GM19324 (cell line): Measurements from ENCODE around the gene TLE5.

Experiments
- ATAC-seq: cut with Tn5 transposase; IDR thresholded peaks from one replicate; pipeline ENCODE4 v1.9.1; 2021; ENCODE audit warnings: mild to moderate bottlenecking, moderate library complexity; ENCODE audit not compliant: unreplicated experiment, low FRiP score

The TLE5 gene, protein sequence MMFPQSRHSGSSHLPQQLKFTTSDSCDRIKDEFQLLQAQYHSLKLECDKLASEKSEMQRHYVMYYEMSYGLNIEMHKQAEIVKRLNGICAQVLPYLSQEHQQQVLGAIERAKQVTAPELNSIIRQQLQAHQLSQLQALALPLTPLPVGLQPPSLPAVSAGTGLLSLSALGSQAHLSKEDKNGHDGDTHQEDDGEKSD

DNA sequence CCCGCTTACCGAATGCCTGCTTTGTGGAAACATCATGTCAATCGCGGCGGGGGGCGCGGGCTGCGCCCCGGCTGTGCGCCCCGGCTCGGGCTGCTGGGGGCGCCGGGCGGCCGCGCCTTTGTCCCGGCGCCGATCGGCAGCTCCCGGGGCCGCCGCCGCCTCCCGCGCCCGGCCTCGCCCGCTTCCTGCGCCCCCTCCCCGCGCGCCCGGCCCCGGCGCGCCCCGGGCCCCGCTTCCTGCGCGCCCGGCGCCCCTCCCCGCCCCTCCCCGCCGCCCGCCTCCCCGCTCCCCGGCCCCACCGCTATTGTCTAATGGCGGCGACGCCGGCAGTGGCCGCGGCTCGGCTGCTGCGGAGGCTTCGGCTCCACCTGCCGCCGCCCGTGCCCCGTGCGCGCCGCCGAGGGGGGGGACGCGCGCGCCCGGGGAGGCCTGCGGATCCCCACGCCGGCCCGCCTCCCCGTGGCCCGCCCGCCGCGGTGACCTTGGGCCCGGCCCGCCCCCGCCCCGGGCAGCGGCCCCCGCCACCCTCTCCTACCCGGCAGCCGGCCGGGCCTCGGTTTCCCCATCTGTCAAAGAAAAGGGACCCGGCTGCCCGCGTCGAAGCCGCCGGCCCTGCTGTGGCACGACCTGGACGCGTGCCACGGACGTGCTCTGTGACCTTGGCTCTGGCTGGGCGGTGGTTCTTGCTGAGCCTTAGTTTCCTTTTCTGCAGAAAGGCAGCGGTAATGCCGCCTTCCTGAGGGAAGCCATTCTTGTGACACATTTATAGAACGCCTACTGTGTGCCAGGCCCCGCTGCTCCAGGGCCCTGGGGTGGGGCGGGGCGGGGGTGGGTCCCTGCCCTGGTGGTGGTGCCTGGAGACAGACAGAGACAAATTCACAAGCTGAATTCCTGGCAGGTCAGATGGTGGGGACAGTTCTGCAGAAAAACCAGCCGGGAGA, at the start of gene TLE5:
TLE5 (minus strand) TSS at position 331 of the 941 bp plus-strand sequence; CDS start at position 36, 295 bp downstream.
- ATAC-seq, result peak; percentile 33

DNA sequence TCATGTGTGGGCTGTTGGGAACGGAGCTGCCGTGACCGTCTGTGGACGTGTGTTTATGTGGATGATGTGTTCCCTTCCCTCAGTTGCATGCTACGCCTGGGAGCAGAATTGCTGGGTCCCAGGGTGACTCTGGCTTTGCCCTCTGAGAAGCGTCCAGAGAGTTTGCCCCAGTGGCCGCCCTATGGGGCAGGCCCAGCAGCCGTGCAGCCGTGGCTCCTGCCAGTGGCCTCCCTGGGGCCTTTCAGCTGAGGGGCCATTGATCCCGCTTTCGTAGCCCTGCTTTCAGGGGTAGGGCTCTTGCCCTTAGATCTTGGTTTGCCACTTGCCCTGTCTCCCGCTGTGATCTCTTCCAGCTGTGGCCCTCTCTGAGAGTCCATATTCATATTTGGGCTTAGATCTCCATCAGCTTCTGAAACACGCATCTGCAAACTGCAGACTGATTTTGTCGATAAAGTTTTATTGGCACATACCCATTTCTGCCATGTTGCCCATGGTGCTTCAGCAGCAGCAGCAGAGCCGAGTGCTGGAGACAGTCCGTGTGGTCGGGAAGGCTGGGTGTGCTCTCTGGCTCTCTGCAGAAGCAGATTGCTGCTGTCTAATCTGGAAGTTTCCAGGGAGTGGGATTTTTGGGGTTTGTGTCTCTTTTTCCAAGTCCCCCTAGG, 49.4 kb upstream of the TLE5 start:
- no peak for ATAC-seq

DNA sequence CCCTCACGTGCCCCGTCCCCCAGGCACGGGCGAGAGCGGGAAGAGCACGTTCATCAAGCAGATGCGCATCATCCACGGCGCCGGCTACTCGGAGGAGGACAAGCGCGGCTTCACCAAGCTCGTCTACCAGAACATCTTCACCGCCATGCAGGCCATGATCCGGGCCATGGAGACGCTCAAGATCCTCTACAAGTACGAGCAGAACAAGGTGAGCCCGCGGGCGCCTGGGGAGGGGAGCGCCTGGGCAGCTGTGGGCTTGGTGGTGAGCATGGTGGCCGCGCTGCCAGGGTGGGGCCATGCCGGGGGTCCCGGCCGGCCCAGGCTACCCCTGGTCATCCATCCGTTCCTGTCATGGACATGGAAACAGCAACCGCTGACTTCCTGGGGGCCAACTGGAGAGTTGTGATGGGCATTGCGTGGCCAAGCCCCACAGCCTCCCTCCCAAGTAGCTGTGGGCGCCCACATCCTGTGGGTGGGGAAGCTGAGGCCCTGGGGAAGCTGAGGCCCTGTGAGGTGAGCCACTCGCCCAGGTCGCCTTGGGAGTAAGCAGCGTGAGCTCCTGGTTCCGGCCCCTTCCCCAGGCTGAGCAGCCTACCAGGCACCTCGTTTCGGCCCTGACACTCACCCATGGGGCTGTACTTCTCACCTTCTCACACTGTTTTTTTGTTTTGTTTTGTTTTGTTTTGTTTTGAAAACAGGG, 48.0 kb upstream of the TLE5 start:
- no peak for ATAC-seq

DNA sequence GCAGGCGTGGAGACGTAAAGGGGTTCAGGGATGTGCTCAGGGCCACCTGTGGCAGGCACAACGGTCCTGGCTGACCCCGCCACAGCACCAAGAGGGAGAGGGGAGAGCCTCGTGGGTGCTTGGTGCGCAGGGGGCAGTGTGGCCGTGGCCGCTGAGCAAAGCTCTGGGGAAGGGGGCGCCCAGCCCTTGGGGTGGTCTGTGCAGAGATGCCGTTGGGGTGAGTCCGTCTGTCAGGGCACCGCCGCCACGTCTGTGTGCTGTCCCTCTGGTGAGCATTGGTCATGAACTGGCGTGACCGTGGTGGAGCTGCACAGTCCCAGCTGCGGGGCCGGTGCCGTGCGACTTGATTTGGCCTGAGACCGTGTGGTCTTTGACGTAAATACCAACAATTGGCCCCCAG, 47.2 kb upstream of the TLE5 start:
- no peak for ATAC-seq

DNA sequence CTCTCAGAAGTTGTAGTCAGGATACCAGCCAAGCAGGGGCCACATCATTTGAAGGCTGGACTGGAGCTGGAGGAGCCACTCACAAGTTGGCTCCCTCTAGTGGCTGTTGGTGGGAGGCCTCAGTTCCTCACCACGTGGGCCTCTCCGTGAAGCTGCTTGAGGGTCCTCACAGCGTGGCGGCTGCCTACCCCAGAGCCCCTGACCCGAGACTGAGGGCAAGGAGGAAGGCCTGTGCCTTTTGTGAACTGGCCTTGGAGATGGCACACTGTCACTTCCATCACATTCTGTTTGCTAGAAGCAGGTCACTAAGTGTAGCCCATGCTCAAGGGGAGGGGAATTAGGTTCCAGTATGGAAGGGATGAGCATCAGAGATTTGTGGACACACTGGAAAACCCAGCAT, 46.5 kb upstream of the TLE5 start:
- no peak for ATAC-seq

DNA sequence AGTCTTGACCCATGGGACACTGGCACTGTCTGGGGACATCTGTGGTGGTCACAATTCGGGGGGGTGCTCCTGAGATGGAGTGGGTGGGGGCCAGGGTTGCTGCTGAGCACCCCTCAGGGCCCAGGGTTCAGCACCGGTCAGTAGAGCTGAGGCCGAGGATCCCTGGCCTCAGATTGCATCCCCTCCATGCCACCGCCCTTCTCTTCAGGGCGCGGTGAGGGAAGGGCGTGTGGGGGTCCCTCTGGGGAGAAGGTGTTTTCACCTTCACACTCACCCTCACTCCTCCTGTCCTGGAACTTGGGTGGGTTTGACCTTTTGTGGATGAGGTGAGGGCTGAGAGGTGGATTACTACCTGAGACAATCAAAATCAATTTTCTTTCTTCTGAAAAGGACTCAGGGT, 45.4 kb upstream of the TLE5 start:
- no peak for ATAC-seq

DNA sequence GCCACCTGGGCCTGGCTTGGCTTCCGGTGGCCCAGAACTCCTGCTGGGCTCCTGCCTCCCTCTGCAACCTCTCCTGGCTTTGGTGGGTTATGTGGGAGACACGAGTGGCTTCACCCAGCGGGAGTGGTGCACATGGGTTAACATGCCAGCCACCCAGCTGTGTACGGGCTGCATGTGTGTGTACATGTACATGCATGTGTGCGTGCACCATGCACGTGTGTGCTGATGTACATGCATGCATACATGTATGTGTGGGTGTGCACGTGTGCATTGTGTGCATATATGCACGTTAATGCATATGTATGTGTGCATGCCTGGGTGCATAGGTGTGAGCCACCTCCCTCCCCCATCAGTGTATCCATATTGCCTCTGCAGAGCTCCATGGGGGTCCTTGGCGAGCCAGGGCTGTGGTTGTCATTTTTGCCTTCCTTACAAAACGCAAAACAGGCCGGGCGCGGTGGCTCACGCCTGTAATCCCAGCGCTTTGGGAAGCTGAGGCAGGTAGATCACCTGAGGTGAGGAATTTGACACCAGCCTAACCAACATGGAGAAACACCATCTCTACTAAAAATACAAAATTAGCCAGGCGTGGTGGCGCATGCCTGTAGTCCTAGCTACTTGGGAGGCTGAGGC, 44.3 kb upstream of the TLE5 start:
- ATAC-seq, result no peak

DNA sequence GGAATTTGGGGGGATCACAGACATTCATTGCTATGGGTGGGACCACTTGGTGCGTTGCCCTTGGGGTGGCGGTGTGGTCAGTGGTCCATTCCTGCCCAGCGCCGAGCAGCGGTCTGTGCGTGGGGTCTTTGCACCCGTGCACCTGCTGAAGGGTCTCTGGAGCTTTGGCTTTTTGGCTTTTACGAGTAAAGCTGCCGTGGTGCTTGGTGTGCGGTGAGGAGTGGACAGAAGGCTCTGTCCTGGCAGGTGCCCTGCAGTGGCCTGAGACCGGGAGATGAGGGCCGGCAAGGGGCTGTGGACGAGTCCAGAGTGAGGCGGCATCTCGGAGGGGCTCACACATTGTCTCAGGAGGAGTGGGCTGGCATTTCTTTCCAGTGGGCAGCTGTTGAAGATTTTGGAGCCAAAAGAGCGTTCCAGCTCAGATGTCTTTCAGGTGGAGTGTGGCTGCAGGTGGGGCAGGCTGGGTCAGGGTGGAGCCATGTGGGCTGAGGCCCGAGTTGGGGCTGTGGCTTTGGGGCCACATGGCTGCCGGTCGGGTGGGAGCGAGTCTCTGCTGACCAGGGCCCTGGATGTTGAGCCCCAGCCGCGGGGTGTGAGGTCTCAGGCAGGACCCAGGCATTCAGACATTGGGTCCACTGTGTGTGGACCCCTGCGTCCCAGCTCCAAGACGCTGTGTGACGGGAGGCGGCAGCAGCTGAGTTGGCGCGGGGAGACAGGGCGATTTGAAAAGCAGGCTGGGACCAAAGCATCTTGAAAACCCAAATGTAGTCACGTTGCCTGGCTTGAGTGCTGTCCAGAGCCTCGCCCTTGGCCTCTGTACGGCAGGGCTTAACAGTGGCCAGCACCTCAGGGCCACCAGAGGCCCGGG, 43.6 kb upstream of the TLE5 start:
- no peak for ATAC-seq

DNA sequence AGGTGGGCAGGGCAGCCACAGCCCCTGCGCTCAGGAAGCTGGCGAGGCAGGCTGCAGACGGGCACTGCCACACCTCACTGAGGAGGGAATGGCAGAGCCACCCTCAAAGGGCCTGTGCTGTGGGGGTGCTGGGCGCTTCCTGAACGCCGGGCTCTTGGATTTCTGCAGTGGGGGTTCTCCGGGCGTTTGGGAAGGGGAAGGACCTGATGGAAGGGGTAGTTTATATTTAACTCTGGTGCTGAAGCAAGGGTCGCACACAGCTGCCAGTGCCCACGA, 42.4 kb upstream of the TLE5 start:
- ATAC-seq, result no peak

DNA sequence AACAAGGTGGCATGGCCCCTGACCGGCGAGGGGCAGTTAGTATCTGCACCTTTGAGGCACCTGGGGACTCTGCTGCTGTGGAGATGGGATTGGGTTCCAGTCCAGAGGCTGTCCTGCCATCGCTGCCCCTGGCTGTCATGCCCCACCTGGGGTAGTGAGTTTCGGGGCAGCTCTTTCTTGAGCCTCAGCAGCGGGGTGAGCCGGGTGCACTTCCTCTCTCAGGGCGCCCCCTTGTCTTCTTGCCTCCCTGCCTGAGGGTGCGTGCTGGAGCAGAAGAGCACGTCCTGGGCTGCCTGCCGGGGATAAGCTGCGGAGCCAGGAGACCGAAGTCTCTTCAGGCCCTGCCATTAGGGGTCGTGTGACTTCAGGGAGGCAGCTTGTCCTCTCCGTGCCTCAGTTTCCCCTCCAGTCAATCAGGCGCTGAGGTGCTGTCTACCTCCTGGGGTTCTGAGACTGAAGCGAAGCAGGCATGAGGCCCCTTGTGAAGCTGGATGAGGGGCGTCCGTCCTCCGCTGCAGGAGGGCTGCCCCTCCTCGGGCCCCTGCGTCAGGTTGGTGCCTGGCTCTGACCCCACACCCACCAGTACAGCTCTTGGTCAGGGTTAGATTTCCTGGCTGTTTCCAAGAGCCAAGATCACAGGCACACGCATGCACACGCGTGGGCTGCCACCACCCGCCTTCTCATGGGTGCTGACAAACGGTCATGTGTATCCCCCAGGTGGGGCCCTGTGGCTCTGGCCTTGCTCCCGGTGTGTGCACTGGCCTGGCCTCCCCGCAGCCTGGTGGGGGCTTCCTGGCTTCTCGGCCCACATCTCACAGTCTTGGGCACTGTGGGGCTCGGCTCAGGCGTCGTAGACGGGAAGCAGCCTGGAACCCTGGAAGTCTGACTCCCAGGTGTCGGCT, 40.2 kb upstream of the TLE5 start:
- ATAC-seq, result no peak

DNA sequence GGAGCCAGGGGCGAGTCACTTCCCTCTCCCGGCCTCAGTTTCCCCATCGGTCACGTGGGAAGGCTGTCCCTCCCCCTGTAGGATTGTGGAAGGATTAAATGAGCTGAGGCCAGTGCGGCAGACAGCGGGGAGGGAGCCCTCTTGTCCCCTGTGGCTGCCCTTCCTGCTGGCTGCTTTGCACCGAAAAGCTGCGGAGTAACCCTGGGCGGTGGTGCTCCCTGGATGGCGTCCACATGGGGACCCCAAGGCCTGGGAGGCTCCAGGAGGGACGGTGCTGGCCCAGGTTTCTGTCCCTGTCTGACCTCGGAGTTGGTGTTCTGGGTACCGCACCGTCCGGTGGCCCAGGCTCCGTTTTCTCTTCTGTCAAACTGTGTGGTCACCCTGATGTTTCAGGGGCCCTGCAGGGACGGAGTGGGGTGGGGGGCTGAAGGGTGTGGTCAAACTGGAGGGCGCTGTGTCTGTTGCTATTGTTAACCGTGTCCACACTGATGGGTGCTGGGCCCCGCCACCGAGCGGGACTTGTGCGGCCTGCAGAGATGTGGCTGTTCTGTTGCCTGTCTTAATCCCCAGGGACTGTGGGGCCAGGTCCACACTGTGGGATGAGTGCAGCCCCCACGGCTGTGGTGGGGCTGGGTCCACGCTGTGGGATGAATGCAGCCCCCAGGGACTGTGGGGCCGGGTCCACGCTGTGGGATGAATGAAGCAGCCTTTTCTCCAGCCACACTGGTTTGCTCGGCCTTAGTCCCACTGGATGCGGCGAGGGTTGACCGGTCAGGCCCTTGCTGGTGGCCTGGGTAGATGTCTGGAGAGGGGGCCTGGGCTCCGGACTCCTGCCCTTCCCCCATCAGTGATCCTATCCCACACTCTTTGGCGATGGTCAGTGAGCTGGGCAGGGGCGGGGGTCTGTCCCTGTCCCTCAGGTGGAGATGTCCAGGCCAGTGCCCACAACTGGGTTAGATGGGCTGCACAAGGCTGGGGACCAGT, 38.7 kb upstream of the TLE5 start:
- ATAC-seq, result no peak

DNA sequence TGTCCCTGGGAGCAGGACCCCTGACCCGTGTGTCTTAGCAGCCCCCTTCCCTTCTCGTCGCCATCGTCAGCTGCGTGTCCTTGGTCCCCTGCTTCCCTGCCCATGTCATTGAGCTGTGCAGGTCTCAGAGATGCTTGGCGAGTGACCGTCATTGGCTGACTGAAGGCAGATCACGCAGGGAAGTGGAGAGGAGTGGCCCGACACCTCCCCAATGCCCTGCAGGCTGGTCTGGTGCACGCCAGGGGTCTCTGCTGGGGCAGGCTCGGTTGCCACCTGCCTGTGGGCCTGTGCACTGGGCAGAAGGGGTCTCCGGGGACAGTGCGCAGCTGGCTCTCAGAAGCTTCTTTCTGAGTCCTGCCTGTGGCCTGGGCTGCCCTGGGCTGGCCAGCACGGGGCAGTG, 38.0 kb upstream of the TLE5 start:
- ATAC-seq, result no peak

DNA sequence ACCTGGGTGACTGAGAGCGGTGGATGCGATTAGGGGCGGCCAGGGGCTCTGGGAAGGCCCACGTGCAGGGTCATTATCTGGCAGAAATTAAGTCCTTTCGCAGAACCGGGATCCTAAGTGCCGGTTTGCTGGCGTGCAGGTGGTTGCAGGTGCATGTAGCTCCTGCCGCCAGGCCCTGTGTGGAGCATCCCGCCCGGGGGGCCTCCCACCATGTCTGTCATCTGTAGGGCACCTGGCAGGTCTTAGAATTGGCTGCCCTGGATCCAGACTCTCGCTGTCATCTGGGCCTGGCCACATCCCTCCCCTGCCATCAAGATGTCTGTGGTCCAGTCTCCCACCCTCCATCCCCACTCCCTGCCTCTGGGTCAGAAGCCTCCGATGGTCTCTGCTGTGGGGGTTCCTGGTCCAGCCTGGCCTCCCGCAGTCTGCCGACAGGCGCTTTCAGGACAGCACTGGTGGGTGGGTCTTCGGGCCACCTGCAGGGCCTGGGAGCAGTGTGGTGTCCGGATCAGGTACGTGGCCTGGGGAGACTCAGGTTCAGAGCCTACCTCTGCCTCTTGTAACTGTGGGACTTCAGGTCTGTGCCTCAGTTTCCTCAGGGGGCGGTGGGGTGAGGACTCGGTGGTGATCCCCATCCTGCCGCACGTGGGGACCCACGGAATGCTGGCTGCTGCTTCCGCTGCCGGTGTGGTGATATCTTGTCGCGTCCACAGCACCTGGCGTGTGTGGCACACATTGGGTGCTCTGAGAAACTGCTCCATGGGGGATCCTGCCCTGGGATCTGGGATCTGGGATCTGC, 37.3 kb upstream of the TLE5 start:
- no peak for ATAC-seq

DNA sequence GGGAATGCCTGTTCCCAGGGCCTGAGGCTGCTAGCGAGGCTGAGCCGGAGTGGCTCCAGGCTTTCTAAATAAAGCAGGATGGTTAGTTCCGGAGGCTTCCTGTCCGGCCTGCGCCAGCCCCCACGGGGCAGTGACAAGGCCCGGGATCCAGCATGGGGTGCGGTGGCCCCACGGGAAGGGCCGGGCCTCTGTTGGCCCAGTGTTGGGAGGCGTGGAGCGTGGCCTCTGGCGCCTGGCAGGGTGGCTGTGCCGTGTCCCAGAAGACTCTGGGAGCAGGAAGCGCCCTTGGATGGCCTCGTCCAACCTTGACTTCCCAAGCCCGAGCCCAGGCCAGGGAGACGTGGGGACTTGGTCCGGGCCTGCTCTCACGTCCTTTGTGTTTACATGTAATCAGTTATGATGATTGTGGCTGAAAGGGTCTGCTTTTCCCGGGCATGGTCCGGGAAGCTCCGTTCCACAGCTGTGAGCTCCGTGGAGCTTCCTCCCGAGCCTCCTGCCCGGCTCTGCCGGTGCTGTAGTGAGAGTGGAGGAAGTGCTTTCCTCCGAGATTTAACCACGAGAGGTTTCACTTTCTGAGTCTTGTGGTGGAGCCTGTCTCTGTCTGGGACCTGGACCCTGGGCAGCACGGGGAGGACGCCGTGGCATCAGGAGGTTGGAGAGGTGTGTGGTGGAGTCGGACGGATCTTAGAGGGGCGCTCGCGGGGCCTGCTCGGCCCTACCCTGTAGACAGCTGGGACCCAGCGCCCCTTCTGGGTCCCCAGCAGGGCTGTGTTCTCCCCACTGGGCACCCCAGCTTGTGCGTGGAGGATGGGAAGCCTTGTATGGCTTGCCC, 36.4 kb upstream of the TLE5 start:
- no peak for ATAC-seq

DNA sequence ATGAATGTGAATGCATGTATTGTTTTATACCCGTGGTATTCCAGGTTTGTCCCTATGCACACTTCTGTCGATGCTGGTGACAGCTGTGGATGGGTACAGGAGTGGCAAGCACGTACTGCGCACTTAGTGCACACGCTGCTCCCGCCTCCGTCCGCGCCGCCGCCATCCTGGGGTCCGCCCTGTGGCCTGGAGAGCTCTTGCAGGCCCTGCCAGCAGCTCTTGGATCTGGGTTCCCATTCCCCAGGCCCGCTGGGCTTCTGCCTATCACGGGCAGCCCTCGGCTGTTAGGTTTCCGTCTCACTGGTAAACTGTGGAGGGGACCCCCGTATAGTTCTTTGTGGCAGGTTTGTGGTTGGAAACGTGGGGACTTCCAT, 35.8 kb upstream of the TLE5 start:
- ATAC-seq, result no peak

DNA sequence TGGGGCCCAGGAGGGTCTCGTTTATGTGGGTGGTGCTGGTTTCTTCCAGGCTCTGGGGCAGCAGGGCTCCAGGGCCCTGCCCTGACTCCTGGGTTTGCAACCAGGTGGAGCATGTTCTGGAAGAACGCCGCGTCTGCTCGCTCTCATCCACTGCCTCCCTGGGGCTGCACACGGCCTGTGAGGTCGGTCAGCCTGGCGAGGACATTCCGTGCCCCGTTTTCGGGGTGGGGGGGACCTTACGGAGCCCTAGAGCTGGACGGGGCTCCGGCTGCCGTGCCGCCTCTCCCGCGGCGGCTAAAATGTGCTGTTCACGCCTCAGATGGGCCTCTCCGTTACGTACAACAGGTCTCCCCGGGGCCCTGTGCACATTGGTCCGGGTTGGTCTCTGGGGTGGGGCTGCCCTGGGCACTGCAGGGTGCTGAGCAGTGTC, 35.2 kb upstream of the TLE5 start:
- ATAC-seq, result no peak
